Measurements from ENCODE around the gene CXCL9.
"Not testable (repeated sequence)": the region's sequence is repeated elsewhere in the genome, so short reads cannot be mapped to it uniquely, and the experiment has no call there.

Gene CXCL9

DNA sequence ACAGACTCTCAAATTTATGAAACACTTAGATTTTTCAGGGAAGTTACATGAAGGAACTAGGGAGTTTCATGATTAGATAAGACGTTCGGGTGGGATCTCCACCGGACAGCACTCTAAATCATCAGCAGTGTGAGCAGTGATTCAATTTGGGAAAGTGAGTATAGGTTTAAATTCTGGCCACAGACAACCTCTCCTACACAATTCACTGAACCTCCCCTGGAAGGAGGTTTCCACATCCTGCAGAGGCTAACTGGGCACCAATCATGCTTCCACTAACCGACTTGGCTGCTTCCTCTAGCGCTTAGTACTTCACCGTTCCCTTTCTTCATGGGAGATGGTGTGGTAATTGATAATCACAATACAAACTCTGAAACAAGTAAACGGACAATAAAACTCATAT, 5.6 kb downstream of the CXCL9 start:
- FAIRE-seq = no peak
- TF ChIP-seq POU2F2 (IDR thresholded peaks at IDR 0.05; ENCODE audit: low read depth, low read length) (no peak), SPI1 (IDR thresholded peaks at IDR 0.05; ENCODE audit: low read depth, low read length) (no peak), PAX5 (IDR thresholded peaks at IDR 0.05; ENCODE audit: insufficient read depth, low read length, severe bottlenecking) (no peak), TAF1 (IDR thresholded peaks at IDR 0.05; ENCODE audit: low read depth, low read length) (no peak), POLR2A (IDR thresholded peaks at IDR 0.05; ENCODE audit: low read depth, low read length) (no peak), POLR2AphosphoS5 (IDR thresholded peaks at IDR 0.05; ENCODE audit: low read depth, low read length) (no peak)
- DNase-seq (ENCODE audit: insufficient read length, low spot score) = no peak

DNA sequence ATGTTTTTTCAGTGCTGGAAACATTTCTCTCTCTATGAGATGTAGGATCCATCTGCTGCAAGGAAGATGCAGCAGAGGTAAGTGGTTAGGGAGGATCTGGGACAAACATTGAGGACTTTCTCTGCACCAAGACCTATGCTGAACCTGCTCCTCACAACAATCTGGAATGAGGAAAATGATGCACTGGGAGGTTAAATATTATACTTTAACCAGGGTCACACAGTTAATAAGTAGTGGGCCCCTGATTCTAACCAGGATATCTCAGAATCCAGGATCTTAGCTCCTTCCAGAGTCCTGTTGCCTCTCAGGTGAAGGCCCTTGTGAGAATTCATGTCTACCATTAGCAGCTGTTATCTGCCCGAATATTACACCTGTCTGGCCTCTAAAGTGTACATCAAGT, 7.0 kb downstream of the CXCL9 start:
- TF ChIP-seq POLR2A (IDR thresholded peaks at IDR 0.05; ENCODE audit: low read depth, low read length) = no peak
- no peak for TF ChIP-seq POLR2AphosphoS5 (IDR thresholded peaks at IDR 0.05; ENCODE audit: low read depth, low read length)
- no peak for TF ChIP-seq POU2F2 (IDR thresholded peaks at IDR 0.05; ENCODE audit: low read depth, low read length)
- no peak for TF ChIP-seq SPI1 (IDR thresholded peaks at IDR 0.05; ENCODE audit: low read depth, low read length)
- TF ChIP-seq PAX5 (IDR thresholded peaks at IDR 0.05; ENCODE audit: insufficient read depth, low read length, severe bottlenecking) = no peak
- no peak for TF ChIP-seq TAF1 (IDR thresholded peaks at IDR 0.05; ENCODE audit: low read depth, low read length)
- DNase-seq (ENCODE audit: insufficient read length, low spot score) = no peak
- no peak for FAIRE-seq

DNA sequence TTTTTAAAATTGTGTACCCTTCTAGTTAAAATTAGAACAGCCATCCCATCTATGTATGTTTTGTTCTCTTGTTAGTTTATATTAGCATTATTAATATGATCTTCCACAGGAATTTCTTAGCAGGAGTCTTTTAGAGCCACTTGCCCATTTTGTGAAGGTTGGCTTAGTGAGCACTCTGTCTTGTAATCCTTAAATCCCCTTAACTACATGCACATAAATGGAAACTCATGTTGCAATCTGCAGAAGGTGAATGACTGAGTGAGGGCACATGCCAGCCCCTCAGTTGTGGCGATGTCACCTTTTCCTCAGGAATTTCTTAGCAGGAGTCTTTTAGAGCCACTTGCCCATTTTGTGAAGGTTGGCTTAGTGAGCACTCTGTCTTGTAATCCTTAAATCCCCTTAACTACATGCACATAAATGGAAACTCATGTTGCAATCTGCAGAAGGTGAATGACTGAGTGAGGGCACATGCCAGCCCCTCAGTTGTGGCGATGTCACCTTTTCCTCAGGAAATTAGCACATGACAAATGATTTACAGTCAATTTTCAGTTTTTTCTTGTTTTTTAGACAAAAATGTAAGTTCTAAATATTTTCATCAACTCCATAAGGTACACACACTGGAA, 8.7 kb downstream of the CXCL9 start:
- FAIRE-seq = peak; percentile 26
- not testable (repeated sequence) for DNase-seq (ENCODE audit: insufficient read length, low spot score)

DNA sequence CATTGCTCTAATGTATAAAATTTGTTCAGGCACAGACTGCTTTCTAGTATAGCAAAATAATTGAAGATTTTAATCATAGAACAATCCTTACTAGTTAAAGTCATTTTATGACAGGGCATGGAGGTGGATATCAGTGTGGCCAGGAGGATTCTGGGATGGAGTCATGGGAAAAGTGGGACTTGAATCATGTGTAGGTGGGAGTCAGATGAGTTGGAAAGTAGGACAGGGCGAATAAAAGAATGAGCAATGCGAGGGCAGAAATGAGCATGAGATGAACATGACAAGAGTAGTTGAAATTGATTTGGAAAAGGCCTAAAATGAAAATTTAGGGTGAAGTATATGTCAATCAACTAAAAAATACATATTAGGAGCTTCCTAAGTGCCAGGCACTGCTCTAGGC, 9.4 kb downstream of the CXCL9 start:
- no peak for DNase-seq (ENCODE audit: insufficient read length, low spot score)
- FAIRE-seq = no peak
- no peak for TF ChIP-seq POLR2AphosphoS5 (IDR thresholded peaks at IDR 0.05; ENCODE audit: low read depth, low read length)
- no peak for TF ChIP-seq POU2F2 (IDR thresholded peaks at IDR 0.05; ENCODE audit: low read depth, low read length)
- no peak for TF ChIP-seq SPI1 (IDR thresholded peaks at IDR 0.05; ENCODE audit: low read depth, low read length)
- no peak for TF ChIP-seq PAX5 (IDR thresholded peaks at IDR 0.05; ENCODE audit: insufficient read depth, low read length, severe bottlenecking)
- TF ChIP-seq TAF1 (IDR thresholded peaks at IDR 0.05; ENCODE audit: low read depth, low read length) = no peak
- TF ChIP-seq POLR2A (IDR thresholded peaks at IDR 0.05; ENCODE audit: low read depth, low read length) = no peak

DNA sequence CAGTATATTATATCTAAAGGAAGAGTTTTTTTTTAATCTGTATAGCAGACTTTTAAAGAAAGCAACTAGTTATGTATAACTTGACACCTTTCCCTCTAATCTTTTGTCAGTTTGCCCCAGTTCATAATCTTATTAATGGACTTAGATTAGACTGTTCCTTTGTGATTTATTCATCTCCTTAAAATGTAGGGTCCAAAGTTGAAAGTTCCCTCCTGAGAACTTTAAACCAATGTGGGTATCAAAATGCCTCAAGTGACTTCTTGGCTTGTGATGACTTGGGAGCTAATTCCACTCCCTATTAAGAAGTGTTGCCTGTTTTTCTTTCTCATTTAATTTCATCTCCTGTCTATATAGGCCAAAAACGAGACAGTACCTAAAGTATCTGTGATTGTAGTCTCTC, 10.2 kb downstream of the CXCL9 start:
- DNase-seq (ENCODE audit: insufficient read length, low spot score) (no peak), FAIRE-seq (no peak)
- TF ChIP-seq TAF1 (IDR thresholded peaks at IDR 0.05; ENCODE audit: low read depth, low read length) (no peak), SPI1 (IDR thresholded peaks at IDR 0.05; ENCODE audit: low read depth, low read length) (no peak), POLR2A (IDR thresholded peaks at IDR 0.05; ENCODE audit: low read depth, low read length) (no peak), PAX5 (IDR thresholded peaks at IDR 0.05; ENCODE audit: insufficient read depth, low read length, severe bottlenecking) (no peak)

DNA sequence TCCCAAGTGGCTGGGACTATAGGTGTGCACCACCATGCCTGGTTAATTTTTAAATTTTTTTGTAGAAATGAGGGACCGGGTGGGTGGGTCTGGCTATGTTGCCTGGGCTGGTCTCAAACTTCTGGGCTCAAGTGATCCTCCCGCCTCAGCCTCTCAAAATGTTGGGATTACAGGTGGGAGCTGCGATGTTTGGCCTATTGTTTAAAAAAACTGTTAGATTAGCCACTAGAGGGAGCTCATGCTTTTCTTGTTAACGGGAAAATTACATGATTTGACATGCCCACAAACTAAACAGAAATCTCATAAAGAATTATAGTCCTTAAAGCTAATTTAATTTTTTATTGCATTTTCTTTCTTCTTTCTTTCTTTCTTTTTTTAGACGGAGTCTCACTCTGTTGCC, 11.6 kb downstream of the CXCL9 start:
- FAIRE-seq (no peak), DNase-seq (ENCODE audit: insufficient read length, low spot score) (no peak)
- TF ChIP-seq POU2F2 (IDR thresholded peaks at IDR 0.05; ENCODE audit: low read depth, low read length) (no peak), POLR2AphosphoS5 (IDR thresholded peaks at IDR 0.05; ENCODE audit: low read depth, low read length) (no peak), TAF1 (IDR thresholded peaks at IDR 0.05; ENCODE audit: low read depth, low read length) (no peak), POLR2A (IDR thresholded peaks at IDR 0.05; ENCODE audit: low read depth, low read length) (no peak), SPI1 (IDR thresholded peaks at IDR 0.05; ENCODE audit: low read depth, low read length) (no peak), PAX5 (IDR thresholded peaks at IDR 0.05; ENCODE audit: insufficient read depth, low read length, severe bottlenecking) (no peak)

DNA sequence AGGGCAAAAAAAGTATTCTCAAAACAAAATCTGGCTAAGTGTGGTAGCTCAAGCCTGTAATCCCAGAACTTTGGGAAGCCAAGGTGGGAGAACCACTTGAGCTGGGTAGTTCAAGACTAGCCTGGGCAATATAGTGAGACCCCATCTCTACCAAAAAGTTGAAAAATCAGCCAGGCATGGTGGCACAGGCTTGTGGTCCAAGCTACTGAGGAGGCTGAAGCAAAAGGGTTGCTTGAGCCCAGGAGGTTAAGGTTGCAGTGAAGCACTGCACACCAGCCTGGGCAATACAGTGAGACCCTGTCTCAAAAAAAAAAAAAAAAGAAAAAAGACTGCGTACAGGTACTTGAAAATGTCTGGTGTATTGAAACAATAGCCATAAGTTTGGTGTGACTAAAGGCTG, 14.8 kb downstream of the CXCL9 start:
- FAIRE-seq (no peak), DNase-seq (ENCODE audit: insufficient read length, low spot score) (no peak)
- TF ChIP-seq TAF1 (IDR thresholded peaks at IDR 0.05; ENCODE audit: low read depth, low read length) = no peak
- TF ChIP-seq POLR2A (IDR thresholded peaks at IDR 0.05; ENCODE audit: low read depth, low read length) = no peak

DNA sequence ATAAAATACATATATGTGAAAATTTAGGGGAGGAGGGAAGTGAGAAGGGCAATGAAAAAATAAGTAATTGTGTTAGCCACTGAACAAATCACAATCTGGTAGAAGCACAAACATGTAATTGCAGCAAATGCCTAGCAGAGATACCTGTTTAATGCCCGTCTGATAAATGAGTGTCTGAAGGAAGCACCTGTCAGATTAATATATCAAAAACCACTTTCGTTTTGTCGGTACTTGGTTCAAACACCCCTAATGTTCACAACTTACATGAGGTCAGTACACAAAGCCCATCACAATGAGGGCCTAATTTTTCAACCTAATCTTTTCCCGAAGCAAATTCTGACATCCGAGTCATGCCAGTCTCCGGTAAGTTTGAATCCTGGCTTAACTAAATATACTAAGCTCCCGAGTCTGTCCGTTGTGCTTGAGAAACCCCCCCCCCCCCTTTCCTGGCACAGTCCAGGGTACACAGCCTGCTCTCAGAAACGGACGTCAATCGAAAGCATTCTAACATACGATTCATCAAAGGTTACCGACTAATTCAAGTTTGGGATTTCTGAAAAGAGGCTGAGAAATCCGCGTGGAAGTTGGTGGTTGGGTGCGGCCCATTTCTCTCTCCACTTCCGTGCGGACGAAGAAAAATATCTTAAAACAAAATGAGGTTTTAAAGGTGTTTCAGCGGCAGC, 17.3 kb downstream of the CXCL9 start:
- FAIRE-seq (peak; percentile 16), DNase-seq (ENCODE audit: insufficient read length, low spot score) (no peak)
- TF ChIP-seq POU2F2 (IDR thresholded peaks at IDR 0.05; ENCODE audit: low read depth, low read length) (no peak), POLR2AphosphoS5 (IDR thresholded peaks at IDR 0.05; ENCODE audit: low read depth, low read length) (no peak), POLR2A (IDR thresholded peaks at IDR 0.05; ENCODE audit: low read depth, low read length) (no peak), SPI1 (IDR thresholded peaks at IDR 0.05; ENCODE audit: low read depth, low read length) (no peak)

DNA sequence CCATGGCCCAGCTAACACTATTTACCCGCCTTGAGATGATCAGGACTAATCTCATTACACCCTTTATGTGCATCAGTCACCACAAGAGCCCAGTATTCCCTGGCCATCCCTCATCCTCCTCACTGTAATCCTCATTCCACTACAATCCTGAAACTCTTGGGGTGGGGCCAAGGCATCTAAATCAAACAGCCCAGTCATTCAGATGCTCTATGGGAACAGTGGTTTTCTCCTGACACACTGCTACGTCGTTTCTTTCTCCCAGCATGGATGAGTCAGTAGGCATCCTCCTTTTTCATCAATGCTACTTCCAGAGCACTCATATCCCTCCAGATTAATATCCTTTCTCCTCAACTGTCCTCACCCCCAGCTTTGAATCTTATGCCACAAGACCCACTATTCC, 22.2 kb downstream of the CXCL9 start:
- TF ChIP-seq PAX5 (IDR thresholded peaks at IDR 0.05; ENCODE audit: insufficient read depth, low read length, severe bottlenecking) (no peak), POLR2A (IDR thresholded peaks at IDR 0.05; ENCODE audit: low read depth, low read length) (no peak), POU2F2 (IDR thresholded peaks at IDR 0.05; ENCODE audit: low read depth, low read length) (no peak), TAF1 (IDR thresholded peaks at IDR 0.05; ENCODE audit: low read depth, low read length) (no peak), SPI1 (IDR thresholded peaks at IDR 0.05; ENCODE audit: low read depth, low read length) (no peak), POLR2AphosphoS5 (IDR thresholded peaks at IDR 0.05; ENCODE audit: low read depth, low read length) (no peak)
- no peak for DNase-seq (ENCODE audit: insufficient read length, low spot score)

DNA sequence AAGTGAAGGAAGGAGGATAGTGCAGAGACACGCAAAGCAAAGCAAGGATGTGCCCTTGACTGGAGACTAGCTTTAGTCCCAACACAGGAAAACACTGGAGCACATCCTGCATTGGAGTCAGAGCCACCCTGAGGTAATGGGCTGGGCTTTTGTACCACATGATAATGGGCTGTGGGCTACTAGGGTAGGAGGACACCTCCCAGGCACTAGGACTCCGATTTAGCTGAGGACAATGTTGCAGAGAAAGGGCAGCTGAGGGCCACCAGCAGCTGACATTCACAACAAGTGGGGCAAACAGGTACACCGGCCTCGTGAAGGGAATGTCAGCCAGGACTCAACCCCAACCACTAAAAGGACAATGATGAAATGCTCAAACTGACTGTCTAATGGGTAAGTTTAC, 26.7 kb downstream of the CXCL9 start:
- TF ChIP-seq PAX5 (IDR thresholded peaks at IDR 0.05; ENCODE audit: insufficient read depth, low read length, severe bottlenecking) = no peak
- TF ChIP-seq SPI1 (IDR thresholded peaks at IDR 0.05; ENCODE audit: low read depth, low read length) = no peak
- no peak for TF ChIP-seq POLR2AphosphoS5 (IDR thresholded peaks at IDR 0.05; ENCODE audit: low read depth, low read length)
- TF ChIP-seq POU2F2 (IDR thresholded peaks at IDR 0.05; ENCODE audit: low read depth, low read length) = no peak
- no peak for TF ChIP-seq POLR2A (IDR thresholded peaks at IDR 0.05; ENCODE audit: low read depth, low read length)
- TF ChIP-seq TAF1 (IDR thresholded peaks at IDR 0.05; ENCODE audit: low read depth, low read length) = no peak
- no peak for DNase-seq (ENCODE audit: insufficient read length, low spot score)
- no peak for FAIRE-seq

More for the DNA sequence above, 22.2 kb downstream of the CXCL9 start:
- FAIRE-seq = no peak
